NB4 (cell line): ENCODE measurements around the gene MALRD1.

Source experiments
- POLR2A ChIP-seq: IDR thresholded peaks from 2 replicates; pipeline ENCODE4 v1.6.1; 2011; ENCODE audit warnings: mild to moderate bottlenecking; ENCODE audit not compliant: insufficient read length; ENCODE audit errors: extremely low read depth
- TF ChIP-seq, protein P1 (sequence below): IDR thresholded peaks from one replicate; pipeline ENCODE4 v1.5.1; 2012; ENCODE audit warnings: low read depth, low read length
- TF ChIP-seq, protein P2 (sequence below): IDR thresholded peaks from 2 replicates; pipeline ENCODE4 v1.6.1; 2011; ENCODE audit warnings: low read depth, low read length

DNA sequence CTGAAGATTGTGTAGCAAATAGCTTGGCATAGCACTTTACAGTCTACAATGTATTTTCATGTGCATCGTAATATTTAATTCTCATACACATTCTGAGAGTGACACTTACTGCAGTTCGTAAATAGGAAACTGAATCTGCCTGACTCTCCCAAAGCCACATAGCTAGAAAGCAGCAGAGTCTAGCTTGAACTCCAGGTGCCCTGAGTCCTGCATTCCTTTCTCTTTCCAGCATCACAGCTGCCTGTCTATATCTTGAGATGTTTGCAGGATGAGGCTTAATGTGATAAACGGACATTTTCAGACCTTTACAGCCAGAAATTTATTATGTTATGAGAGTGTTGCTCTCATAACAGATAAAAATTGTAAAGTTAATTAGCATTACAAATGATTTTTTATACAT lies 634.8 kb downstream of the MALRD1 start:
- TF ChIP-seq, protein P1, sequence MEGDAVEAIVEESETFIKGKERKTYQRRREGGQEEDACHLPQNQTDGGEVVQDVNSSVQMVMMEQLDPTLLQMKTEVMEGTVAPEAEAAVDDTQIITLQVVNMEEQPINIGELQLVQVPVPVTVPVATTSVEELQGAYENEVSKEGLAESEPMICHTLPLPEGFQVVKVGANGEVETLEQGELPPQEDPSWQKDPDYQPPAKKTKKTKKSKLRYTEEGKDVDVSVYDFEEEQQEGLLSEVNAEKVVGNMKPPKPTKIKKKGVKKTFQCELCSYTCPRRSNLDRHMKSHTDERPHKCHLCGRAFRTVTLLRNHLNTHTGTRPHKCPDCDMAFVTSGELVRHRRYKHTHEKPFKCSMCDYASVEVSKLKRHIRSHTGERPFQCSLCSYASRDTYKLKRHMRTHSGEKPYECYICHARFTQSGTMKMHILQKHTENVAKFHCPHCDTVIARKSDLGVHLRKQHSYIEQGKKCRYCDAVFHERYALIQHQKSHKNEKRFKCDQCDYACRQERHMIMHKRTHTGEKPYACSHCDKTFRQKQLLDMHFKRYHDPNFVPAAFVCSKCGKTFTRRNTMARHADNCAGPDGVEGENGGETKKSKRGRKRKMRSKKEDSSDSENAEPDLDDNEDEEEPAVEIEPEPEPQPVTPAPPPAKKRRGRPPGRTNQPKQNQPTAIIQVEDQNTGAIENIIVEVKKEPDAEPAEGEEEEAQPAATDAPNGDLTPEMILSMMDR, result no peak
- TF ChIP-seq, protein P2, sequence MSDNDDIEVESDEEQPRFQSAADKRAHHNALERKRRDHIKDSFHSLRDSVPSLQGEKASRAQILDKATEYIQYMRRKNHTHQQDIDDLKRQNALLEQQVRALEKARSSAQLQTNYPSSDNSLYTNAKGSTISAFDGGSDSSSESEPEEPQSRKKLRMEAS, result no peak
- no peak for TF ChIP-seq POLR2A
